ENCODE data around the gene P2RX3. TPM values are rescaled to one million over a fixed set of nuclear protein-coding genes. Genes with fewer than 3 reads are reported as not detected.

Gene P2RX3
- total RNA-seq (not detected in 2 replicates), polyA plus RNA-seq (not detected in 2 replicates), polyA minus RNA-seq (ENCODE audit: low replicate concordance) (not detected in 2 replicates)
- not detected in 2 replicates for polyA plus RNA-seq (2012)

DNA sequence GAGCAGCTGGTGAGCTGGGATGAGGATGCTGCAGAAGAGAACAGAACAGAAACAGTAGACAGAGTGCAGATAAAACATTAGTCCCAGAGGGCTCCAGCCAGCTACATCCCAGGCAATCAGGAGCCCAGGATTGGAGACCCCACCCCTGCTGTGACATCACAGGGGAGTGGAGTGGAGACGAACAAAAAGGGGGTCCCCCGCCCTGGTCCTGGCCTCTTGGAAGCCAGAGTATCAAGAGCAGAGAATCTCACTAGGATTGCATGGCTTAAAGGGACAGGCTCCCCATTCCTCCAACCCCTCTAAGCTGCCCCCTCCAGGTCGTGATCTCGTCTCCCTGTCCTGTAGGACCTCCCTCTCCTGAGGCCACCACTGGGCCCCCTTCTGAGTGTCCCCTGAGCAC is at the start of gene P2RX3:
TSS of gene P2RX3 (plus strand) at position 211 of the 400 bp plus-strand sequence. CDS start 199 bp downstream, outside the sequence.
- TF ChIP-seq EZH2 (IDR thresholded peaks at IDR 0.05; ENCODE audit: low read length, missing control alignments) = no peak
- TF ChIP-seq, protein P1, sequence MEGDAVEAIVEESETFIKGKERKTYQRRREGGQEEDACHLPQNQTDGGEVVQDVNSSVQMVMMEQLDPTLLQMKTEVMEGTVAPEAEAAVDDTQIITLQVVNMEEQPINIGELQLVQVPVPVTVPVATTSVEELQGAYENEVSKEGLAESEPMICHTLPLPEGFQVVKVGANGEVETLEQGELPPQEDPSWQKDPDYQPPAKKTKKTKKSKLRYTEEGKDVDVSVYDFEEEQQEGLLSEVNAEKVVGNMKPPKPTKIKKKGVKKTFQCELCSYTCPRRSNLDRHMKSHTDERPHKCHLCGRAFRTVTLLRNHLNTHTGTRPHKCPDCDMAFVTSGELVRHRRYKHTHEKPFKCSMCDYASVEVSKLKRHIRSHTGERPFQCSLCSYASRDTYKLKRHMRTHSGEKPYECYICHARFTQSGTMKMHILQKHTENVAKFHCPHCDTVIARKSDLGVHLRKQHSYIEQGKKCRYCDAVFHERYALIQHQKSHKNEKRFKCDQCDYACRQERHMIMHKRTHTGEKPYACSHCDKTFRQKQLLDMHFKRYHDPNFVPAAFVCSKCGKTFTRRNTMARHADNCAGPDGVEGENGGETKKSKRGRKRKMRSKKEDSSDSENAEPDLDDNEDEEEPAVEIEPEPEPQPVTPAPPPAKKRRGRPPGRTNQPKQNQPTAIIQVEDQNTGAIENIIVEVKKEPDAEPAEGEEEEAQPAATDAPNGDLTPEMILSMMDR (conservative IDR thresholded peaks at IDR 0.05 in 1 of 2, IDR thresholded peaks at IDR 0.05 in 1 of 2; ENCODE audit: low read depth in 1 of 2, low read length in 2 of 2) = no peak
- Histone ChIP-seq H3K9me3 (ENCODE audit: control insufficient read depth, insufficient read depth, low read depth, low read length) (no peaks in the 10 kb centered on the region), H3K79me2 (ENCODE audit: control insufficient read depth, insufficient read depth, low read length) (peaks cover 25% of the 10 kb centered on the region), H3K9ac (ENCODE audit: insufficient read depth, low read length) (no peak within 1 kb of the TSS), H3K36me3 (ENCODE audit: control insufficient read depth, insufficient read depth, low read length) (no peaks in the 10 kb centered on the region), H3K27me3 (ENCODE audit: control insufficient read depth, insufficient read depth, low read length) (peaks cover 16% of the 10 kb centered on the region), H3K4me1 (ENCODE audit: control insufficient read depth, extremely low read depth, insufficient read depth, low read length) (peaks cover 7% of the 10 kb centered on the region), H3K4me2 (ENCODE audit: extremely low read depth, insufficient read depth, low read length) (no peak within 1 kb of the TSS), H3K27ac (ENCODE audit: insufficient read depth, low read length) (no peak within 1 kb of the TSS), H2AFZ (ENCODE audit: low read length) (no peak within 1 kb of the TSS), H3K4me3 (replicated peaks in 1 of 4; ENCODE audit: control extremely low read depth in 1 of 4, insufficient read depth in 1 of 4, low read depth in 3 of 4, low read length in 4 of 4) (no peak within 1 kb of the TSS), H4K20me1 (ENCODE audit: control insufficient read depth, extremely low read depth, insufficient read depth, low read length) (no peaks in the 10 kb centered on the region)
- DNase-seq (ENCODE audit: low read depth in 2 of 2) = no peak

DNA sequence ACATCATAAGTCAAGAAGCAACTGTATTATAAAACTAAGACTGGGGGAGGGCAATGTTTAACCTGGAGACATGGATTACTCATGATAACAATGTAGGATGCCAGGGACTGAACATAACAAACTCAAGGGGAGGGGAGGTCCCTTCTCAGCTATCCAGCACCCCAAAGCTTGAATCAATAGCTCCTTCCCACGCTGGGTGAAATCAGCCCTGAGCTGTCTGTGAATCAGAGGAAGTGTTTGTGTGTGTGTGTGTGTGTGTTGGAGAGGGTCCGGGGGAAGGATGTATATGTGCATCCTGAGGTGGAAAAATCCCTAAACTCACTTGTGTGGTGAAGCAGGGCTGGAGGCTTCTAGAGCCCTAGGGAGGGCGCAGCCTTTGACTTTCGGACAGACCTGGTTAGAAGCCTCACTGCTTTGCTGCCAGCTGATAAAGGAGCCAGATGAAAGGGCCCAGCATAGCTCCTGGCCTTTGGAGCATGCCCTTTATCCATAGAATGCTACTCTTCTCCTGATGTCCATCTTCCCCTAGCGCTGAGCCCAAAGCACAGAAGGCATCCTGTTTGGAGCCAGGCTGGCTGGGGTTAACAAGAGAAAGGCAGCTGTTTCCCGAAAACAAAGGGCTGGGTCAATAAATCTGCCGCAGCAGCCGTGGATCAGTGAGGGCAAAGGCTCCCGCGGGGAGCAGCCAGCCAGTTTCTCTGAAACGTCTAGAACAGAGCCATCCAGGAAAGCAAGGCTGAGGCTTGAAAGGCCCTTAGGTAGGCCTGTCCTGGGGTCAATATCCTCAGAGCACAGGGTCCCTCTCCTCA is 49.2 kb upstream of the P2RX3 start:
- no peaks in the 10 kb centered on the region for H4K20me1 ChIP-seq (ENCODE audit: control insufficient read depth, extremely low read depth, insufficient read depth, low read length)
- H3K27ac ChIP-seq (ENCODE audit: insufficient read depth, low read length) = peak overlapping the region; percentile 21
- H2AFZ ChIP-seq (ENCODE audit: low read length) = no peak overlapping the region
- no peak overlapping the region for H3K4me3 ChIP-seq (replicated peaks in 1 of 4; ENCODE audit: control extremely low read depth in 1 of 4, insufficient read depth in 1 of 4, low read depth in 3 of 4, low read length in 4 of 4)
- H3K36me3 ChIP-seq (ENCODE audit: control insufficient read depth, insufficient read depth, low read length) = no peaks in the 10 kb centered on the region
- peak; percentile 62 to 93 for DNase-seq (ENCODE audit: low read depth in 2 of 2)
- no peak for TF ChIP-seq EZH2 (IDR thresholded peaks at IDR 0.05; ENCODE audit: low read length, missing control alignments)
- TF ChIP-seq, protein P1 (conservative IDR thresholded peaks at IDR 0.05 in 1 of 2, IDR thresholded peaks at IDR 0.05 in 1 of 2; ENCODE audit: low read depth in 1 of 2, low read length in 2 of 2) = no peak
- no peaks in the 10 kb centered on the region for H3K27me3 ChIP-seq (ENCODE audit: control insufficient read depth, insufficient read depth, low read length)
- H3K79me2 ChIP-seq (ENCODE audit: control insufficient read depth, insufficient read depth, low read length) = no peaks in the 10 kb centered on the region
- no peak overlapping the region for H3K4me2 ChIP-seq (ENCODE audit: extremely low read depth, insufficient read depth, low read length)
- no peak overlapping the region for H3K9ac ChIP-seq (ENCODE audit: insufficient read depth, low read length)
- H3K4me1 ChIP-seq (ENCODE audit: control insufficient read depth, extremely low read depth, insufficient read depth, low read length) = peaks cover 20% of the 10 kb centered on the region
- H3K9me3 ChIP-seq (ENCODE audit: control insufficient read depth, insufficient read depth, low read depth, low read length) = no peaks in the 10 kb centered on the region

DNA sequence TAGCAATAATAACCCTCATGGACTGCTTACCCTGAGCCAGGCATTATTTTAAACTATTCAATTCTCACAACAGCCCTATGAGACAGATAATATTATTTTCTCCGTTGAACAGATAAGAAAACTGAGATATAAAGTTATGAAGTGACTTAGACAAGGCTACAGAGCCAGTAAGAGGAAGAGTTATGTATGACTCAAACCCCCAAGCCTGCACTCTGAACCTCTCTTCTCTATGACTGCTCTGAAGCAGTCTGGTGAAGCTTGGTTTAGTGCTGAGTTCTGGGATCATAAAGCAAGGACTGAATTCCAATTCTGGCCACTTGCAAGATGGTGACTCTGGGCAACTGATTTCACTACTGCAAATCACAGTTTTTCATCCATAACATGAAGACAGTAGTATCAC is 47.9 kb upstream of the P2RX3 start:
- Histone ChIP-seq H3K4me3 (replicated peaks in 1 of 4; ENCODE audit: control extremely low read depth in 1 of 4, insufficient read depth in 1 of 4, low read depth in 3 of 4, low read length in 4 of 4) (no peak overlapping the region), H3K36me3 (ENCODE audit: control insufficient read depth, insufficient read depth, low read length) (no peaks in the 10 kb centered on the region), H3K9ac (ENCODE audit: insufficient read depth, low read length) (no peak overlapping the region), H3K9me3 (ENCODE audit: control insufficient read depth, insufficient read depth, low read depth, low read length) (no peaks in the 10 kb centered on the region), H2AFZ (ENCODE audit: low read length) (no peak overlapping the region), H3K4me2 (ENCODE audit: extremely low read depth, insufficient read depth, low read length) (no peak overlapping the region), H4K20me1 (ENCODE audit: control insufficient read depth, extremely low read depth, insufficient read depth, low read length) (no peaks in the 10 kb centered on the region), H3K79me2 (ENCODE audit: control insufficient read depth, insufficient read depth, low read length) (no peaks in the 10 kb centered on the region), H3K27ac (ENCODE audit: insufficient read depth, low read length) (no peak overlapping the region), H3K4me1 (ENCODE audit: control insufficient read depth, extremely low read depth, insufficient read depth, low read length) (peaks cover 20% of the 10 kb centered on the region), H3K27me3 (ENCODE audit: control insufficient read depth, insufficient read depth, low read length) (no peaks in the 10 kb centered on the region)
- DNase-seq (ENCODE audit: low read depth in 2 of 2) = peak; percentile 40 to 83
- no peak for TF ChIP-seq EZH2 (IDR thresholded peaks at IDR 0.05; ENCODE audit: low read length, missing control alignments)
- TF ChIP-seq, protein P1 (conservative IDR thresholded peaks at IDR 0.05 in 1 of 2, IDR thresholded peaks at IDR 0.05 in 1 of 2; ENCODE audit: low read depth in 1 of 2, low read length in 2 of 2) = no peak

Measured in fibroblast of lung (primary cell).